ENCODE measurements around the gene SKAP2.

Gene SKAP2

DNA sequence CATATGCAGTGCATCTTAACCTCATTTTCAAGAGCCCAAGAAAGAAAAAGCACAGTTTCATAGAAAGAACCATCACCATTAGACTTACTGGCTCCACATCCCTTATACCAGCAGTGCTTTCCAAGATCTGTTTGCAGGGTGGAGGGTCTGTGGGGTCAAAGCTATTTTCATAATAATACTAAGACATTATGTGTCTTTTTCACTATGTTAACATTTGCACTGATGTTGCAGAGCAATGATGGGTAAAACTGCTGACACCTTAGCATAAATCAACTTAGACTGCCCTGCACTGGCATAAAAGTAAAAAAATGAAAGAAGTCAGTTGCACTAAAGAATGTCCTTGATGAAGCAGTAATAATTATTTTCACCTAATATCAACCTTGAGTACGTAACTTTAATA lies 166.2 kb downstream of the SKAP2 start:
- DNase-seq (ENCODE audit: low read depth in 2 of 3, low spot score in 1 of 3), result no peak

DNA sequence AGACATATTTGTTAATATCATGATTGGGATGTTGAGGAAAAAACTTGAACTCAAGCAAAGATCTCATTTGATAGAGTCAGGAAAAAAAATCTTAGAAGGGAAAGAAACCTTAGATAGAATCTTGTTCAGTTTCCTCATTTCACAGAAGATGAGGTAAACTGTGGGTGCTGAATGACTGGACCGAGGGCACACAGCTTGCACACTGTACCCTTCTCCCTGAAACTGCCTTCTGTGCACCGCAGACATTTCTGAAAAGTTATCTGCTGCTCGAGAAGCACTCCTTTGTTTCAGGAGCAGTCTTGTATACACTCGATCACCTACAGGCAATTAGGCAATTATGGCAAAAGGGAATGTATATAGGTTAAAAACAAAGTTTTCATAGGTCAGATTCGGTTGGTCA lies 167.4 kb downstream of the SKAP2 start:
- no peak for DNase-seq (ENCODE audit: low read depth in 2 of 3, low spot score in 1 of 3)

DNA sequence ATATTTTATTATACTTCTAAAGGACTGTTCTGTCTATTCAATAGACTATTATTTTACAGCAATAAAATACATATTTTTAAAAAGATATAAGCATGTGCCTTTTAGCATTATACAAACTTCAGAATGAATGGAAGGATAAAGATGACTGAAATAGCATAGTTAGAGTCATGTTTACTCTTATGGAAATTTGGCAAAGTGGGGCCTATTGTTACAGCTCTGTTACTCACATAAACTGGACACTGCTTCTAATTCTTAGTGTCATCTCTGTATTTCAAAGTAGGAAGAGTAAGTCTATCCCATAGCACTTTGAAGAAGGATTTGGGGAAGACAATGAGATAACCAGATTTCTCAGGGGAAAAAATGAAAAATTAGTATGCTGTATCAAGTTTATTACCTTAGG lies 168.2 kb downstream of the SKAP2 start:
- no peak for DNase-seq (ENCODE audit: low read depth in 2 of 3, low spot score in 1 of 3)

DNA sequence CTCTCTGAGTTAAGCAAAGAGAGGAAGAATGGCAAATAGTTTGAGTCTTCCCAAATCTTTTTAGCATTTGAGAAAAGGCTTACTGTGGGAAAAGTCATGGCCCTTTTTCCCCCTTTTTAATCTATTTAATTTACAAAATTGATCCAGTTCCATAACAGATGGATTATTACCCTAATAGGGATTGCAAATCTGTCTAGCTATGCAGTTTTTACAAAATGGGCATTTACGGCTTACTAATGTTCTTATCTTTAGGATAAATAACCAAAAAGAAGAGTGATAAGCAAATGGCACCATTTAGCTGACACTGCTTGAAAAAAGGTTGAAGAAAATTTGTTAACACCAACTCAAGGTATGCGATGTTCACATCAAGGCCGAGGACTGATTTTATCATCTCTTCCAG lies 169.7 kb downstream of the SKAP2 start:
- no peak for DNase-seq (ENCODE audit: low read depth in 2 of 3, low spot score in 1 of 3)

DNA sequence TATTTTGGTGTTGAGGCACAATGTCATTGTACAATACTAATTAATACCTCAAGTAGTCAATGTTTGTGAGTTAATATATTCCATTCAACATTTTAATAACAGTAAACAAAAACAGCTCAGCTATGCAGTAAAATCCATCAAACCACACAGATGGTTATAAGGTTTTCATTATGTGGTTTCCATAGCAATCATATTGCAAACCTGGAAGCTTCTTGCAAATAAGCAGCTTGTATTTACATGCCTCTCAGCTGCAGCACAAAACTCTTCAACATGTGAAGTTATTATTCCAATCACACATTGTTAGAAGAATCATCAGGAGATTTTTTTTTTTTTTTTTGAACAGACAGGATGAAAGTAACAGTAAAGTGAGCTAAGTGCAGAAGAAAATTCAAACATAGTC lies 170.2 kb downstream of the SKAP2 start:
- no peak for DNase-seq (ENCODE audit: low read depth in 2 of 3, low spot score in 1 of 3)

DNA sequence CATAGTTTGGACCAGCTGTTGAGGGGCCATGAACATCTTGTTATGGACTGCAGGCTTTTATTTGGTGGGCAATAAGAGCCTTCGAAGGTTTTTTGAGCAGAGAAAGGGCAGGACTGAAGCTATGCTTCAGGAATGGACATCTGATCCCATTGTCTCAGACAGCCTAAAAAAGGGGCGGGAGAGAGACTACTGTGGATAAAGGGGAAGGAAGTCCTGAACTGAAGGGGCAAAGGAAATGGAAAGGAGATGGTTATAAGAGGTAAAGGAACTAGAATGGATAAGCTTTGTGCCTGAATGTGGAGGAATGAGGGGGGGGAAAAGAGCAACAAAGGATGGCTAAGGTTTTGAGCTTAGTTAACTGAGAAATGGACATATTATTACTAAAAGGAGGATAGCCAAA lies 172.5 kb downstream of the SKAP2 start:
- DNase-seq (ENCODE audit: low read depth in 2 of 3, low spot score in 1 of 3), result no peak

DNA sequence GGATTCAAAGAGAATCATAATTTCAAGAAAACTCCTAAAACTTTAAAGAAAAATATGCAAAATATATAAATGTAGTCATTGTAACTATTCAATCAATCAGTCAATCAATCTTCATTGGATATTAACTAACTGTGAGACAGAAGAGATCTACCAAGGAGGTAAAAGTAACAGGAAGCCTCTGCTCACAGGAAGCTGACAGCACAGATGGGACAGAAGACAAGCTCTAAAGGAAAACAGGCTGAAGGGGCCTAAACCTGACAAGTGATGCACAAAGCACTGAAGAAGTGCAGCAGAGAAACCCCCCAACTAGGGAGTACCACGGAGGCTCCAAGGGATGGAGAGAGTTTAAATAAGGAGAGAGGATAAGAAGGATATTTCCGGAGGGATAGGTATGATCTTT lies 173.0 kb downstream of the SKAP2 start:
- DNase-seq (ENCODE audit: low read depth in 2 of 3, low spot score in 1 of 3), result no peak

DNA sequence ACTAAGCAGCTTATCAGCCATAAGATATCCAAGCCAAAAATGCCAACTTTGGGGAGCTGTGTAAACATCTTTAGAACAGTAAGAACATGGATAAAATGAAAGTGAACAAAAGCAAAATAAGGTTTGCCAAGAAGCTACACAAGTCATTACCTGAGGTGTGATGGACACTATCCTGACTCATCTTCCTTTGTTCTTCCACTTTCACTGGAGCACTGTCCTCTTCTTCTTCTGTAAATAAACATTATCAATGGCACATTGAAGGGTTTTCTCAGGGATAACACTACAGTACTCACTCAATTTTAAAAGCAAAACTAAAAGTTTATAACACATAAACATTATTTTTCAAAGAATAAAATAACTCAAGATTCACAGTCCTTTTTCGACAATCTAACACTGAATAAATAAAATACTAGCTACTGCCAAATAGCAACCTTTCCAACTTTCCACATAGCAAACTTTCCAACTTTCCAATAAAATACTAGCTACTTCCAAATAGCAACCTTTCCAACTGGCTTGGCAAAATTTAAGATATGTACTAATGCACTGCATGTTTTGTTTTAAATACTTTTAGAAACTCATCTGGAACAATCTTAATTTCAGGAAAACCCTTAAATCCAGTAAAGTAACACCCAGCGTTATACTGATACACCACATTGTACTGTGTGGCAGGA lies 174.1 kb downstream of the SKAP2 start:
- no peak for DNase-seq (ENCODE audit: low read depth in 2 of 3, low spot score in 1 of 3)

DNA sequence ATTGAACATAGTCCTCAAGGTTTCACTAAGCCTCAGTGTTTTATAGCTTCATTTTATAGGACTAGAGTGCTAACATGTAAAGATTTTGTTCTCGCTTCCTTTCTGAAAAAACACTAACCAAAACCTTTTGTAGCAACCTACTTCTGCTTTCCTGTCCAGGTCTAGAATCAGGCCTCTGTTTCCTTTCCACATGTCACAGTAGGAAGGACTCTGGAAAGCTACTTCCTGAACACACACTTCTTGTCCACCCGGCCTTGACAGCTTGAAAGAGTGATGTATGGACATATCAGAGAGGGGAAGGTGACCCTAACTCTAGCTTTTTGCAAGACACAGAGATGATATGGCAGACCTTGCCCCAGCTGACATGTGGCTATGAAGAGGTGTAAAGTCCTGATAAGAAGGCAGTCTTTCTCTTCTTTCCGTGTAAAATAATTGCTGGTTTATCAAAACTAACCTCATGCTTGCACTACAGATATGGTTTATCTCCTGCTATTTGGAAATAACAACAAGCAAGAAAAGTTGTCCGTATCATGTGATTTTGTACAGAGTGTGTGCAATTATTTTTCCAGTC lies 175.4 kb downstream of the SKAP2 start:
- no peak for DNase-seq (ENCODE audit: low read depth in 2 of 3, low spot score in 1 of 3)

DNA sequence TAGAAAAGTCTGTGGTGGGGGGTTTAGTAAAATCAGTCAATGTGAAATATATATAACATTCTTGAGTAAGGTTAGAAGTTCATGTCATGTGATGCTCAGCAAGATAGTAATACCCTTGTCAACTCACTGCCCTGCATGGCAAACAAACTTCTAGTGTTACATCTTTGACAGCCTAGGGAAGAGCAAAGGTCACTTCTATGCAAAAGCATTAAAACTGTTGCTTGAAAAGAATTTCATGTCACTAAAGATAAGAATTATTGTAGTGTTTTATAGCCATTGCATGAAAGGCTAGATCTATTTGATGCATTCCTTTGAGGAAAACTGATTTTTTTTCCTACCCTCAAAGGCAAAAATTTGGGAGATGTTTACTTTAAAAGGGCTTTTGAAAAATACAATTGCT lies 176.0 kb downstream of the SKAP2 start:
- DNase-seq (ENCODE audit: low read depth in 2 of 3, low spot score in 1 of 3), result no peak

DNA sequence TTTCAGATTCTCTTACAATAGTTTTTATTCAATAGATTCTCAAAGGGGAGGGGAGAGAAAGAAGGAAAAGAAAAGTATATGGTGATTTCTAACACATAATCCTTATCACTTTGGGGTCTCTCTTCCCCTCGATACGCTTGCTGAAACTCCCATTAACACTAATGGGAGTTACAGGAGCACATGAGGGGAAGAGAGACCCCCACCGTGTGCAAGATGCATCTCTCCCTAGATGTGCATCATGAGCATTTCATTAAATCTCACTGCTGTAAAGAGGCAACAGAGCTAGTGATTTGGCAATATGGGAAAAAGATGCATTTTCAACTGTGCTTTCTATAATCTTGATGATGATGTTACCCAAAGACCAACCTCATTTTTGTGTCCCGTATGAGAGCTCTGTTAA lies 177.4 kb downstream of the SKAP2 start:
- no peak for DNase-seq (ENCODE audit: low read depth in 2 of 3, low spot score in 1 of 3)

DNA sequence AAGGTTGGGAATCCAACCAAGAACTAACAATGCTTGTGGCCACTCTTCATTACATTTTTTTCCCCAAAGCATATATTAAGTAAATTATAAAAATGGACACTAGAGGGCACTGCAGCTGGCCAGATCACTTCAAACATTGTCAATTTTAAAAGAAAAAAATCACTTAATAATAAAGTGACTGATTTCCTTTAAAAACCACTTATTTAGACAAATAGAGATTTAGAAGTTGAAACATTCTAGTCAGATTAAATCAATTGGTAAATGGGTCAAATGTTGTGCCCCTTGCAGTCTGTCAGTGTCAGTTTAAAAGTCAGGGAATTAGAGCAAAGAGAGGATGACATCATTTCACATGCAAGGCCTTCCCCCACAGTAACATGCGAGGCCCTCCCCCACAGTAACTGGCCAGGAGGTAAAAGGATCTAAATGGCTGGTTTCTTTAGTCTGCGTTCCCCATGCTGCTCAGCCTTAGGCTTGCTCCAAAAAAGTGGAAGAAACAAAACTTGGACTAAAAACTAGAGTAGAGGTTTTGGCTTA lies 177.9 kb downstream of the SKAP2 start:
- no peak for DNase-seq (ENCODE audit: low read depth in 2 of 3, low spot score in 1 of 3)

DNA sequence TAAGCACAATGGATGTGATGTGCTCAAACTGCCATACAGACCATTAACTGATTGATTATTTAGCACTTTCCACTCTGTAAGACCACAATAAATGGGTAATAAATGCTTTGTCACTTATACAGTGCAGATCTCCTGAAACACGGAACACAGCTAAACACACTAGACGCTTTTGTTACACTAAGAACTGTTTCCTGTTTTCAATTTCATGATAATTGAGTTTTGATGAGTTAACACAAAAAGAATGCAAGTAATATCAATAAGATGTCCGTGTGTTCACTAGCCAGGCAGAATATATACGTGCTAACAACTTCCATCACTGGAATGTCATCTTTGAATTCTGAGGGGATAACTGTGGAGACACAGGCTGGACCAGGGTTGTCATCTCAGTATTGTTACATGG lies 178.8 kb downstream of the SKAP2 start:
- DNase-seq (ENCODE audit: low read depth in 2 of 3, low spot score in 1 of 3), result no peak

DNA sequence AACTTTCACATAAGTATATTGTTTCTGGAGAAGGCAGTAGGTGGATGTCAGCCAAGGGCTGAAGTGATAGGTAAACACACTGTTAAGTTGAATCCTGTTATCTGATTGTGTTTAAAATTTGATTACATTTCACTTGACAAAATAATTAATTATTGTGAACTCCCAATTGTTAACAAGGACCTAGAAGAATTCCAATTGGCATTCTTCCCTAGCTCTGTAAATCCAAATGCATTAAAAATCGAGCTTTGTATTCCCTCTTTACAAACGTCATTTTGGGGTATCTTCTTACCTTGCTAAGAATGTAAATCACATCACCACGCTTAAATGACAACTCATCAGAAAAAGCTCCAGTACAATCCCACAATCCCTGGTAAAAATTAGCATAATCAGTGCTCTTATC lies 179.9 kb downstream of the SKAP2 start:
- no peak for DNase-seq (ENCODE audit: low read depth in 2 of 3, low spot score in 1 of 3)

DNA sequence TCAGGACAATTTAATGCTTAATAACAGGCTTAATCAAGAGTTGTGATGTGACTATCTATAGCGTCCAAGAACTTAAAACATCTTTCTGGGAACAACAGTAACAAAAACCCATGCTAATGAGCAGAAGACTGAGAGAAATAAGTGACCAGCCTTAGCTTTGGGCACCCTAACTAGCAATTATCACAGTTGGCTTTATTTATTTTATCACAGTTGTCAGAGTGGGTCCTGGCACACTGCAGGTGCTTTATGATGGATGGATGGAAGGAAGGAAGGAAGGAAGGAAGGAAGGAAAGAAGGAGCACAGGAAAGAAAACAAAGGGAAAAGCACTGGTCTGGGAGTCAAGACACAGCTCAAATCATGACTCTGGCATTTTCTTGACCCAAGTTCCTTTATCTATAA lies 181.1 kb downstream of the SKAP2 start:
- no peak for DNase-seq (ENCODE audit: low read depth in 2 of 3, low spot score in 1 of 3)

DNA sequence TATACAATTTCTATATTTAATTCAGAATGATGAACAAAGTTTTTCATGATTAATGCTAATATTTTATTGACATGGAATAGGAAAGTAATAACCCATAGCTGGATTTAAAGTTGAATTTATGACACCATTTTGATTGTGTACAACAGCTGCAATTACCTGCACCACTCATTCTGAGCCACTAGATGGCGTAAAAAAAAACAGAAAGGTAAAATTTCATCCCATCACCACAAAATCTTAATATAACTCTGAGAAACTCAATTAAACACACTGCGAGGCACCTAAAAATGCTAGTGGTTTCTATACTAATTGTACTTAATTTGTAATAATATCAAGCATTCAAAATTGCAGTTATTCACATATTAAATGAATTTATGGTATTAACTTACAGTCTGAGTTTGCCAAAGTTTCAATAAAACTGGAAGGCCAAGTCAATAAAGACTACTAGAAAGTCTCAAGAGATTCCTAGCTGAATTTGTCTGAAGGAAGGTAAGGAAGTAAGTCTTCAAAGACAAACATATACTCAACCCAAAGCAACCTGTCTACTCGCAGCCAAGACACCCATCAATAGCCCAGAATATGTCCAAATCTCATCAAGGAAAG lies 182.5 kb downstream of the SKAP2 start:
- peak in 1 of 3 donors; percentile 10 for DNase-seq (ENCODE audit: low read depth in 2 of 3, low spot score in 1 of 3)

DNA sequence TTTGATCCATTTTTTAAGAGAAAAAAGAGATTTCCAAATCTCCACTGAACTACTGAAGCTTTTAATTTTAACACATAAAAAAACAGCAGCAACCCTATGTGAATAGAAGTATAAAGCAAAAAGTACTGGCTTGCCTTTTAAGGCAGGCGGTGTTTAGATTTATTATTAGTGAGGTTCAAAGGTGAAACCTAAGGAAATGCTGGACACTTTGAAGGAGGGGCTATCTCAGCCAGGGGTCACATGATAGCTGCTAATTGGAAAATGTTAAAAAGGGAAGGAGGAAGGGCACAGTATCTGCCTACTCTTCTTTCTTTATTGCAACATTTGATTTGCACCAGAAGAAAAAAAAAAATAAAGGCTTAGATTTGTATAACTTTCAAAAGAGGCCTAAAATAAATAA lies 183.8 kb downstream of the SKAP2 start:
- DNase-seq (ENCODE audit: low read depth in 2 of 3, low spot score in 1 of 3), result no peak

DNA sequence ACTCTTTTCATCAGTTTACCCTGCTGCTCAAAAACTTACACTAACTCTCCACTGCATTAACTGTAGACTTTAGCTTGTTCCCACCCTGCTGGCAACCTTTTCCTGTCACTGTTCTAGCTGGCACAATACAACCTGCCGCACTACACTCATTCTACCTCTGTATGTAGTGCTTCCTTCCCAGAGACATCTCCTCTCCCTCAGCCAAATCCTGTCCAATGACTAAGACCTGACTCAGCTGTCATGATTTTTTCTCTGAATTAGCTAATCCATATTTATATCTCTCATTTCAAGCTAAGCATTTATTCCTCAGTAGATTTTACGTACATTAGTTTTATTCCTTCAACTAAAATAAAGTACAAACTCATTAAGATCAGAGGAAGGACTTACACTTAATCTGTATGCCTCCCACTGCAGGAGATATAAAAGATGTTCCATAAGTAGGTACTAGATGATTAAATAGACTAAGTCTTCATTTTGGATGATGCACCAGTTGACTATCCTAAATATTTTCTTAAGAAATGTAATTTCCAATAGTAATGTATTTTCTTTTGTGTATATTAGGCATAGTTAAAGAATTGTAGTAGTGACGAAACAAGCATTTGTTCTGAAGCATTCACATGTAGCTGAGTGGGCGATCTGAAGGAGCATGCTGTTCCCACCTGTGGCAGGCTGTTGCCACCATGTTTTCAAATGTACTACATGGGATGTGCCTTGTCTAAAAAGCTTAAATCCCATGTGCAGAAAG lies 189.1 kb downstream of the SKAP2 start:
- DNase-seq (ENCODE audit: low read depth in 2 of 3, low spot score in 1 of 3), result no peak

DNA sequence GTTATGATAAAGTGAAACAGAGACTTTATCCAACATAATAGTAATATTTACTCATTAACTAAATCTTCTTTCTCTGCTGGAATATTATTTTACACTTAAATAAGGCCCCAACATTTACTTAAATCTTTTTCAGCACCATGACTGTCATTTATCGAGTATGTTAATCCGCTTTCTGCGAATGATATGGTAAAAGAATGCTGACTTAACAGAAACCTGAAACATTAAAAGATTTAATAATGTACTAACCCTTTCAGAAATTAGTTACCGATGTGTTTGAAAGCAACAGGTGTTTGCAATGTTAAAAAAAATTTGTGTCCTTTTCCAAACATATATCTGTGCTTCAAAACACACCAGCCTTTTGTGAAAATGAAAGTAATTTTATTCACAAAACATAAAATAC lies 190.5 kb downstream of the SKAP2 start:
- DNase-seq (ENCODE audit: low read depth in 2 of 3, low spot score in 1 of 3), result no peak

DNA sequence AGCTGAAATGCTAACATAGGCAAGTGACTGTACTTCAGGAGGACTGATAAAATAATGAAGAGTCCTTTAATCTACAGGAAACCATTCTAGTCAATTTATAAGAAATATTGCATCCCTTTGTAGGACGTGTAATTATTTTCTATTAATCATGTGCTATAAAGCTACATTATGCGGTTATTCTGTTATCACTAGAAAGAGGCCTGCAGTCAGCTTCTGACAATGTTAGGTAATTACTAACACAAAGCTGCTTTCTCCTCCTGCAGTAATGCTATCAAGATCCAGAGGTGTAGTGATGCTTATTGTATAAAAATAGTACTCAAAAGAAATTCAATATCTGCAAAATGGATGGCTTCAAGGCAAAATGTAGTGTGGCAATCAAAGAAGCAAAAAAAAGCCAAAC lies 191.1 kb downstream of the SKAP2 start:
- DNase-seq (ENCODE audit: low read depth in 2 of 3, low spot score in 1 of 3), result no peak

DNA sequence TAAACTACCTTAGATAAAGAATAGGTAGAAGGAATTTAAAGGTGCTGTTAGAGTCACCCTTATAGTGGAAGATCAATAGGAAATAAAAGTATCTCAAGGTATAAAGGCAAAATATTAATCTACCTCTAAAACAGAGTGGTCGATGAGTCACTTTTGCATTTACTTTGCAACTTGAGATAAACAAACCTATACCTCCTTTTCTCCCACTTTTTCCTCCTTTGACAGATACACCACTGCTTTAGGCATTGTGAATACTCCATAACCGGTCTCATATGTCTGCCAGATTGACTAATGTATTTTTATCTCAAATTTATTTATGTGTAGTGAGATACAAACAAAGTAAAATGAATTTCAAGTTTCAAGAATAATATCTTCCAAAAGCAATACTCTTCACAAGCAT lies 193.5 kb downstream of the SKAP2 start:
- DNase-seq (ENCODE audit: low read depth in 2 of 3, low spot score in 1 of 3), result no peak

DNA sequence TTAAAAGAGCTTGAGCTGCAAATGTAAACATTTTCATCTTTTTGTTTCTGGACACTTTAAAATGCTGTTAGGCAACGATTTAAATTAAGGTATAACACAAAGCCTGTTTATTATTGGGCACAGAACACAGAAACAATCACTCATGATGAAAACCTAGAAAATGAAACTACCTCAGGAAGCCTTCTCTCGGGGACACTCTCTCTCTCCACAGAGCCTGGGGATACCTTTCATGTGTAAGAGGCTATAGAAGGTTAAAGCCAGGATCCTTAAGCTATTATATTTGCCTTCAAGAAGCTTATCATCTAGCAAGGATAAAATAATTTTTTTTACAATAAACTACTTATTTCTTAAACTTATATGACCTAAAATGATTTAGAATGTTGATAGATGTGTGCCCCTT lies 194.1 kb downstream of the SKAP2 start:
- no peak for DNase-seq (ENCODE audit: low read depth in 2 of 3, low spot score in 1 of 3)
